A673 (cell line): ENCODE data around the gene CACNA2D4.

Source experiments
- EZH2 ChIP-seq: fragments of 200-600 bp; sonication (generic); IDR thresholded peaks from 2 replicates; pipeline ENCODE4 v1.6.1; 2017; ENCODE audit warnings: borderline replicate concordance, low read depth, mild to moderate bottlenecking, mixed read lengths, antibody characterized with exemption, low read length; ENCODE audit not compliant: poor library complexity, severe bottlenecking
- TF ChIP-seq, protein P1 (sequence below): fragments of 300-800, 200-600 bp; sonication (generic); conservative IDR thresholded peaks from 2 replicates; pipeline ENCODE4 v1.5.1; 2017; ENCODE audit warnings: low read depth, mild to moderate bottlenecking, antibody characterized with exemption, low read length, moderate library complexity, mixed read lengths

DNA sequence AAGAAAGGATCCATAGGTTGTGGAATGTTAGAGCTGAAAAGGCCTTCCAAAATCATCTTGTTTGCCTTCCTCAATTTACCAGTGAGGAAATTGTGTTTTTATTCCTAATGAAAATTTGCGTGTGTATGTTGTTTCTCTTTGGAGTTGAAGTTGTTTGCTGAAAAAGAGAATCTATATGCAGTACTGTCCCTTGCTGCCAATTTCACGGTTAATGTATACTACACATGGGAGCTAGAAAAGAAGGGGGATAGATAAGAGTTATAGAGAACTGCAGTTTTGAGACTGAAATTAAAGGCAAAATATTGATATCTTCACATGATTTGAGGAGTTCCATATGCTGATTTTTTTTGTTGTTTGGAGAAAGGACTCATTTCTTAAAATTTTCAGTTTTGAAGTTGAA is 160.1 kb downstream of the CACNA2D4 start:
- TF ChIP-seq, protein P1, sequence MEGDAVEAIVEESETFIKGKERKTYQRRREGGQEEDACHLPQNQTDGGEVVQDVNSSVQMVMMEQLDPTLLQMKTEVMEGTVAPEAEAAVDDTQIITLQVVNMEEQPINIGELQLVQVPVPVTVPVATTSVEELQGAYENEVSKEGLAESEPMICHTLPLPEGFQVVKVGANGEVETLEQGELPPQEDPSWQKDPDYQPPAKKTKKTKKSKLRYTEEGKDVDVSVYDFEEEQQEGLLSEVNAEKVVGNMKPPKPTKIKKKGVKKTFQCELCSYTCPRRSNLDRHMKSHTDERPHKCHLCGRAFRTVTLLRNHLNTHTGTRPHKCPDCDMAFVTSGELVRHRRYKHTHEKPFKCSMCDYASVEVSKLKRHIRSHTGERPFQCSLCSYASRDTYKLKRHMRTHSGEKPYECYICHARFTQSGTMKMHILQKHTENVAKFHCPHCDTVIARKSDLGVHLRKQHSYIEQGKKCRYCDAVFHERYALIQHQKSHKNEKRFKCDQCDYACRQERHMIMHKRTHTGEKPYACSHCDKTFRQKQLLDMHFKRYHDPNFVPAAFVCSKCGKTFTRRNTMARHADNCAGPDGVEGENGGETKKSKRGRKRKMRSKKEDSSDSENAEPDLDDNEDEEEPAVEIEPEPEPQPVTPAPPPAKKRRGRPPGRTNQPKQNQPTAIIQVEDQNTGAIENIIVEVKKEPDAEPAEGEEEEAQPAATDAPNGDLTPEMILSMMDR = no peak
- TF ChIP-seq EZH2 = no peak
